ENCODE data around the gene OTOP1. TPM values are rescaled to one million over a fixed set of nuclear protein-coding genes. Genes with fewer than 3 reads are reported as not detected.
"Not testable (repeated sequence)": the region's sequence is repeated elsewhere in the genome, so short reads cannot be mapped to it uniquely, and the experiment has no call there.

Gene OTOP1
- polyA plus RNA-seq, 1 experiment = not detected

- H3K27ac ChIP-seq (ENCODE audit: low read depth, low read length) = no peak overlapping the region
- no peak overlapping the region for H3K4me3 ChIP-seq (ENCODE audit: low read depth, low read length)
- TF ChIP-seq CTCF (IDR thresholded peaks at IDR 0.05; ENCODE audit: low read depth, low read length) = no peak
- ChIA-PET CTCF (interaction anchor here (0.5 to 2.4 kb wide), 22 partner anchors 8 to 1546 kb away, joined by 3 to 24 read pairs (median 4); partner anchors contain the start of gene TMEM128), POLR2A (interaction anchor here (0.6 kb wide), 1 partner anchor 8 kb away, joined by 3 read pairs; no protein-coding TSS in a partner anchor)
- no peak for DNase-seq (ENCODE audit: low read depth, low spot score)
- H3K27me3 ChIP-seq (ENCODE audit: control insufficient read depth, insufficient read depth, low read length) = peaks cover 19% of the 10 kb centered on the region
- H3K9me3 ChIP-seq (ENCODE audit: control insufficient read depth, insufficient read depth, low read length) = no peaks in the 10 kb centered on the region
Measured at GRCh38 chr4:4259484-4260100, 32.9 kb upstream of the OTOP1 start.

GRCh38 chr4:4257705-4258104 is 31.0 kb upstream of the OTOP1 start:
- H3K4me3 ChIP-seq (ENCODE audit: low read depth, low read length) = not testable (repeated sequence)

GRCh38 chr4:4256799-4257198 is 30.1 kb upstream of the OTOP1 start:
- DNase-seq (ENCODE audit: low read depth, low spot score) = no peak
- ChIA-PET POLR2A (no interaction called here), CTCF (interaction anchor here (0.6 kb wide), 1 partner anchor 75 kb away, joined by 3 read pairs; no protein-coding TSS in a partner anchor)
- no peak for TF ChIP-seq CTCF (IDR thresholded peaks at IDR 0.05; ENCODE audit: low read depth, low read length)
- Histone ChIP-seq H3K27ac (ENCODE audit: low read depth, low read length) (no peak overlapping the region), H3K9me3 (ENCODE audit: control insufficient read depth, insufficient read depth, low read length) (no peaks in the 10 kb centered on the region), H3K27me3 (ENCODE audit: control insufficient read depth, insufficient read depth, low read length) (peaks cover 24% of the 10 kb centered on the region), H3K4me3 (ENCODE audit: low read depth, low read length) (no peak overlapping the region)

More at GRCh38 chr4:4257705-4258104, 31.0 kb upstream of the OTOP1 start:
- H3K9me3 ChIP-seq (ENCODE audit: control insufficient read depth, insufficient read depth, low read length); DNase-seq (ENCODE audit: low read depth, low spot score); H3K27ac ChIP-seq (ENCODE audit: low read depth, low read length); POLR2A ChIA-PET: not testable (repeated sequence)
- CTCF ChIA-PET = interaction anchor here (0.6 to 1.0 kb wide), 2 partner anchors 33 to 173 kb away, joined by 3 to 4 read pairs; no protein-coding TSS in a partner anchor
- H3K27me3 ChIP-seq (ENCODE audit: control insufficient read depth, insufficient read depth, low read length) = peaks cover 26% of the 10 kb centered on the region

- POLR2A ChIA-PET = no interaction called here
- CTCF ChIA-PET = interaction anchor here (1.2 to 1.3 kb wide), 2 partner anchors 13 to 74 kb away, joined by 3 to 4 read pairs; no protein-coding TSS in a partner anchor
- no peak overlapping the region for H3K27ac ChIP-seq (ENCODE audit: low read depth, low read length)
Measured at GRCh38 chr4:4254666-4255065, 27.9 kb upstream of the OTOP1 start.

GRCh38 chr4:4254199-4254598 is 27.5 kb upstream of the OTOP1 start:
- no peak for TF ChIP-seq CTCF (IDR thresholded peaks at IDR 0.05; ENCODE audit: low read depth, low read length)
- peaks cover 18% of the 10 kb centered on the region for H3K27me3 ChIP-seq (ENCODE audit: control insufficient read depth, insufficient read depth, low read length)
- no peak for DNase-seq (ENCODE audit: low read depth, low spot score)
- H3K9me3 ChIP-seq (ENCODE audit: control insufficient read depth, insufficient read depth, low read length) = no peaks in the 10 kb centered on the region
- H3K4me3 ChIP-seq (ENCODE audit: low read depth, low read length) = no peak overlapping the region
- no peak overlapping the region for H3K27ac ChIP-seq (ENCODE audit: low read depth, low read length)
- CTCF ChIA-PET = no interaction called here
- POLR2A ChIA-PET = no interaction called here

More at GRCh38 chr4:4254666-4255065, 27.9 kb upstream of the OTOP1 start:
- Histone ChIP-seq H3K27me3 (ENCODE audit: control insufficient read depth, insufficient read depth, low read length) (peaks cover 18% of the 10 kb centered on the region), H3K4me3 (ENCODE audit: low read depth, low read length) (no peak overlapping the region), H3K9me3 (ENCODE audit: control insufficient read depth, insufficient read depth, low read length) (no peaks in the 10 kb centered on the region)
- no peak for DNase-seq (ENCODE audit: low read depth, low spot score)
- TF ChIP-seq CTCF (IDR thresholded peaks at IDR 0.05; ENCODE audit: low read depth, low read length) = no peak
